Suprapubic skin (tissue), 4 donors: Measurements from ENCODE around the gene RAD9A.

Source experiments
- EP300 ChIP-seq: sonication (generic); formaldehyde crosslinking; IDR thresholded peaks from one replicate; pipeline ENCODE4 v1.6.1; 2017; ENCODE audit warnings: antibody characterized with exemption
- POLR2A ChIP-seq, 2 donors: fragments of 450-650 bp; IDR thresholded peaks; one replicate each; pipeline ENCODE4 v1.6.1; 2017; ENCODE audit warnings: antibody characterized with exemption in 2 of 2, mild to moderate bottlenecking in 2 of 2, moderate library complexity in 2 of 2
- POLR2AphosphoS5 ChIP-seq, 3 donors: sonication (generic); formaldehyde crosslinking; IDR thresholded peaks; one replicate each; pipeline ENCODE4 v1.6.1; 2017; ENCODE audit warnings: antibody characterized with exemption in 3 of 3
- TF ChIP-seq, protein P1 (sequence below), 2 donors: fragments of 200-600 bp in 1 of 2; fragments of 450-650 bp in 1 of 2; sonication (generic) in 1 of 2; IDR thresholded peaks; one replicate each; pipeline ENCODE4 v1.5.1; 2016 to 2019; ENCODE audit warnings: antibody characterized with exemption in 2 of 2, mild to moderate bottlenecking in 1 of 2, moderate library complexity in 1 of 2

DNA sequence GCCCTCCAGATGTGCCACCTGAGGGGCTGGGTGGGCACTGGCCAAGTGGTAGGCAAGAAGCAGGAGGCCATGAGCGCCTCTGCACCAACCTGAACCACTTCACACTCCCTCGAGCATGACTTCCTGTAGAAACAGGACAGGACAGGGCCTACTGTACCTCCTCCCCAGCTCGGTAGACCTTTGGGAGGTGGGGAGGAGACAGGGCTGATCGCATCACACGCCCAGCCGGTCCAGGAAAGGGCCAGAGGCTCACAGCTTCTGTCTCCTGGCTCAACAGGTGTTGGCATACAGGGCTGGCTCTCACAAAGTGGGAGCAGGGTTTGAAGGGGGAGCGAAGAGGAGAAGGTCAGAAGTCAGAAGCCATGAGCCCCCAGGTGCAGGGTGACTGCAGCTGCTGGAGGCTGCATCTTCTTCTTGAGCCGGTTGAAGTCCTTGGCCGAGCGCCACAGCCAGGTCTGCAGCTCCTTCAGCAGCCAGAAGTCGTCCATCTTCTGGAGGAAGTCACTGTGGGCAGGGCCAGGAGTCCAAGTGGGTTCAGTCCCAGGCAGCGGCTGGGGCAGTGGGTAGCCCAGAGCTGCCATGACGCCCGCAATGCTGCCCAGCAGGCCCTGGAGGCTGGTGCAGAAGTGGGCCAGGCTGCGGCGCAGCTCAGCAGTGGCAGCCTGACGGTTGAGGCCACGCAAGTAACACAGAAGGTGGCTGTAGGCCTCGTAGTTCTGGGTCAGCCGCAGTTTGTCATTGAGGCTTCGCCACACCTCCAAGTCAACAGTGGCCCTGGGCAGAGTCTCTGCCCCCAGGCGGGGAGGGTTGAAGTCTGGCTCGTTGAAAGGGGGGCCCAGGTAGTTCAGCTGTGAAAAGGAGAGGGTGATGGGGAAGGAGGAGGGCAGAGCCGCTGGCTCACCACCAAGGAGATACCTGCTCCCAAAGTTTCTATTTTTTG is 26.7 kb upstream of the RAD9A start:
- TF ChIP-seq, protein P1, sequence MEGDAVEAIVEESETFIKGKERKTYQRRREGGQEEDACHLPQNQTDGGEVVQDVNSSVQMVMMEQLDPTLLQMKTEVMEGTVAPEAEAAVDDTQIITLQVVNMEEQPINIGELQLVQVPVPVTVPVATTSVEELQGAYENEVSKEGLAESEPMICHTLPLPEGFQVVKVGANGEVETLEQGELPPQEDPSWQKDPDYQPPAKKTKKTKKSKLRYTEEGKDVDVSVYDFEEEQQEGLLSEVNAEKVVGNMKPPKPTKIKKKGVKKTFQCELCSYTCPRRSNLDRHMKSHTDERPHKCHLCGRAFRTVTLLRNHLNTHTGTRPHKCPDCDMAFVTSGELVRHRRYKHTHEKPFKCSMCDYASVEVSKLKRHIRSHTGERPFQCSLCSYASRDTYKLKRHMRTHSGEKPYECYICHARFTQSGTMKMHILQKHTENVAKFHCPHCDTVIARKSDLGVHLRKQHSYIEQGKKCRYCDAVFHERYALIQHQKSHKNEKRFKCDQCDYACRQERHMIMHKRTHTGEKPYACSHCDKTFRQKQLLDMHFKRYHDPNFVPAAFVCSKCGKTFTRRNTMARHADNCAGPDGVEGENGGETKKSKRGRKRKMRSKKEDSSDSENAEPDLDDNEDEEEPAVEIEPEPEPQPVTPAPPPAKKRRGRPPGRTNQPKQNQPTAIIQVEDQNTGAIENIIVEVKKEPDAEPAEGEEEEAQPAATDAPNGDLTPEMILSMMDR (IDR thresholded peaks at IDR 0.05), result no peak
- no peak for TF ChIP-seq POLR2AphosphoS5 (IDR thresholded peaks at IDR 0.05)
- no peak for TF ChIP-seq POLR2A (IDR thresholded peaks at IDR 0.05)
- TF ChIP-seq EP300, result no peak
